Measurements from ENCODE around the gene AP3S1.
"Not testable (repeated sequence)": the region's sequence is repeated elsewhere in the genome, so short reads cannot be mapped to it uniquely, and the experiment has no call there.

Gene AP3S1

GRCh38 chr5:115857626-115858349 lies 16.1 kb downstream of the AP3S1 start:
- DNase-seq (ENCODE audit: low read depth in 1 of 2, low spot score in 1 of 2), result peak in 1 of 2 experiments; percentile 52
- in situ Hi-C loops (cut with HindIII; ENCODE audit: low pct_unique_long_range_greater_than_20kb, low sequenced_read_pairs), result no loop called here
- no peak for TF ChIP-seq JUND (IDR thresholded peaks at IDR 0.05; ENCODE audit: low read depth)

GRCh38 chr5:115858396-115858795 lies 16.7 kb downstream of the AP3S1 start:
- TF ChIP-seq JUND (IDR thresholded peaks at IDR 0.05; ENCODE audit: low read depth), result no peak
- in situ Hi-C loops (cut with HindIII; ENCODE audit: low pct_unique_long_range_greater_than_20kb, low sequenced_read_pairs), result no loop called here
- DNase-seq (ENCODE audit: low read depth in 1 of 2, low spot score in 1 of 2), result no peak

GRCh38 chr5:115859378-115859777 lies 17.6 kb downstream of the AP3S1 start:
- DNase-seq (ENCODE audit: low read depth in 1 of 2, low spot score in 1 of 2), result no peak
- in situ Hi-C loops (cut with HindIII; ENCODE audit: low pct_unique_long_range_greater_than_20kb, low sequenced_read_pairs), result no loop called here
- no peak for TF ChIP-seq JUND (IDR thresholded peaks at IDR 0.05; ENCODE audit: low read depth)

GRCh38 chr5:115869256-115869795 lies 27.6 kb downstream of the AP3S1 start:
- no peak for DNase-seq (ENCODE audit: low read depth in 1 of 2, low spot score in 1 of 2)
- in situ Hi-C loops (cut with HindIII; ENCODE audit: low pct_unique_long_range_greater_than_20kb, low sequenced_read_pairs), result no loop called here
- no peak for TF ChIP-seq JUND (IDR thresholded peaks at IDR 0.05; ENCODE audit: low read depth)

- no peak for TF ChIP-seq JUND (IDR thresholded peaks at IDR 0.05; ENCODE audit: low read depth)
- in situ Hi-C loops (cut with HindIII; ENCODE audit: low pct_unique_long_range_greater_than_20kb, low sequenced_read_pairs), result no loop called here
- DNase-seq (ENCODE audit: low read depth in 1 of 2, low spot score in 1 of 2), result no peak
Measured at GRCh38 chr5:115872447-115872846, 30.7 kb downstream of the AP3S1 start.

- in situ Hi-C loops (cut with HindIII; ENCODE audit: low pct_unique_long_range_greater_than_20kb, low sequenced_read_pairs), result no loop called here
- TF ChIP-seq JUND (IDR thresholded peaks at IDR 0.05; ENCODE audit: low read depth), result no peak
- no peak for DNase-seq (ENCODE audit: low read depth in 1 of 2, low spot score in 1 of 2)
Measured at GRCh38 chr5:115873392-115873791, 31.7 kb downstream of the AP3S1 start.

- TF ChIP-seq JUND (IDR thresholded peaks at IDR 0.05; ENCODE audit: low read depth), result no peak
- in situ Hi-C loops (cut with HindIII; ENCODE audit: low pct_unique_long_range_greater_than_20kb, low sequenced_read_pairs), result no loop called here
- DNase-seq (ENCODE audit: low read depth in 1 of 2, low spot score in 1 of 2), result peak in 1 of 2 experiments; percentile 22
Measured at GRCh38 chr5:115875447-115875846, 33.7 kb downstream of the AP3S1 start.

- DNase-seq (ENCODE audit: low read depth in 1 of 2, low spot score in 1 of 2); in situ Hi-C loops (cut with HindIII; ENCODE audit: low pct_unique_long_range_greater_than_20kb, low sequenced_read_pairs): not testable (repeated sequence)
Measured at GRCh38 chr5:115877342-115877741, 35.6 kb downstream of the AP3S1 start.

GRCh38 chr5:115882434-115882833 lies 40.7 kb downstream of the AP3S1 start:
- in situ Hi-C loops (cut with HindIII; ENCODE audit: low pct_unique_long_range_greater_than_20kb, low sequenced_read_pairs); DNase-seq (ENCODE audit: low read depth in 1 of 2, low spot score in 1 of 2): not testable (repeated sequence)

- in situ Hi-C loops (cut with HindIII; ENCODE audit: low pct_unique_long_range_greater_than_20kb, low sequenced_read_pairs), result no loop called here
- TF ChIP-seq JUND (IDR thresholded peaks at IDR 0.05; ENCODE audit: low read depth), result no peak
- no peak for DNase-seq (ENCODE audit: low read depth in 1 of 2, low spot score in 1 of 2)
Measured at GRCh38 chr5:115884704-115885103, 43.0 kb downstream of the AP3S1 start.

GRCh38 chr5:115885208-115885607 lies 43.5 kb downstream of the AP3S1 start:
- in situ Hi-C loops (cut with HindIII; ENCODE audit: low pct_unique_long_range_greater_than_20kb, low sequenced_read_pairs); DNase-seq (ENCODE audit: low read depth in 1 of 2, low spot score in 1 of 2): not testable (repeated sequence)

GRCh38 chr5:115888027-115888426 lies 46.3 kb downstream of the AP3S1 start:
- DNase-seq (ENCODE audit: low read depth in 1 of 2, low spot score in 1 of 2), result peak; percentile 11 to 33
- in situ Hi-C loops (cut with HindIII; ENCODE audit: low pct_unique_long_range_greater_than_20kb, low sequenced_read_pairs), result no loop called here
- TF ChIP-seq JUND (IDR thresholded peaks at IDR 0.05; ENCODE audit: low read depth), result no peak

GRCh38 chr5:115892021-115892420 lies 50.3 kb downstream of the AP3S1 start:
- DNase-seq (ENCODE audit: low read depth in 1 of 2, low spot score in 1 of 2), result no peak
- no peak for TF ChIP-seq JUND (IDR thresholded peaks at IDR 0.05; ENCODE audit: low read depth)
- in situ Hi-C loops (cut with HindIII; ENCODE audit: low pct_unique_long_range_greater_than_20kb, low sequenced_read_pairs), result no loop called here

GRCh38 chr5:115894342-115894741 lies 52.6 kb downstream of the AP3S1 start:
- in situ Hi-C loops (cut with HindIII; ENCODE audit: low pct_unique_long_range_greater_than_20kb, low sequenced_read_pairs), result no loop called here
- TF ChIP-seq JUND (IDR thresholded peaks at IDR 0.05; ENCODE audit: low read depth), result no peak
- no peak for DNase-seq (ENCODE audit: low read depth in 1 of 2, low spot score in 1 of 2)

Data from T47D (cell line).